Psoas muscle (tissue), 8 donors: Measurements from ENCODE around the gene AOX1. TPM values are rescaled to one million over a fixed set of nuclear protein-coding genes. Genes with fewer than 3 reads are reported as not detected.
"Not testable (repeated sequence)": the region's sequence is repeated elsewhere in the genome, so short reads cannot be mapped to it uniquely, and the experiment has no call there.

Experiments used
- ATAC-seq, 4 donors: fragments of 200-7000 bp; cut with Tn5 transposase; one replicate each; pipeline ENCODE4 v1.9.1; 2020; ENCODE audit warnings: moderate library complexity in 3 of 4, mild to moderate bottlenecking in 2 of 4
- DNase-seq, 2 donors: peaks; one replicate each; pipeline ENCODE4 v3.0.0-alpha.2; 2020
- H3K27ac ChIP-seq: fragments of 200-600 bp; one replicate; pipeline ENCODE4 v1.8.0; 2022
- H3K27me3 ChIP-seq, 3 donors: fragments of 200-600 bp in 1 of 3; one replicate each; pipeline versions ENCODE4 v1.6.1 to v1.8.0; 2013 to 2022; ENCODE audit warnings: low read length in 2 of 3, mild to moderate bottlenecking in 2 of 3, moderate library complexity in 1 of 3; ENCODE audit not compliant: insufficient read depth in 3 of 3
- H3K36me3 ChIP-seq, 2 donors: fragments of 200-600 bp in 1 of 2; one replicate each; pipeline versions ENCODE4 v1.6.1 to v1.8.0; 2013 to 2022; ENCODE audit warnings: low read depth in 1 of 2, mild to moderate bottlenecking in 1 of 2, moderate library complexity in 1 of 2; ENCODE audit not compliant: insufficient read depth in 1 of 2
- H3K4me1 ChIP-seq: fragments of 200-600 bp; one replicate; pipeline ENCODE4 v1.8.0; 2022
- H3K4me3 ChIP-seq: fragments of 200-600 bp; one replicate; pipeline ENCODE4 v1.8.0; 2022; ENCODE audit warnings: mild to moderate bottlenecking
- H3K9me3 ChIP-seq: fragments of 200-600 bp; one replicate; pipeline ENCODE4 v1.8.0; 2022
- WGBS, 3 donors: extraction: QIAGEN DNeasy Blood & Tissue Kit; methylation state at CpG; one replicate each; pipeline versions ENCODE4 v1.1.6 to v1.1.7; 2013; 5-methylcytosine and 5-hydroxymethylcytosine counted together
- intact Hi-C, 2 donors: fragments of 100-400 bp; cut with DNase I; formaldehyde crosslinking; loops; one replicate each; pipeline versions ENCODE4 v1.11.0 to v1.14.2; 2022
- long read RNA-seq, 2 donors: library from polyadenylated mRNA; unstranded; transcript quantifications; one replicate each; pipeline ENCODE4 v2.0.0, GENCODE V29; 2021
- polyA plus RNA-seq, 3 donors: library from polyadenylated mRNA; stranded (reverse); fragments of 200-250 nt; gene quantifications; one replicate each; pipeline ENCODE4 v1.2.3, GENCODE V29; 2013
- total RNA-seq, 4 donors: library from RNA; stranded (reverse); fragmentation: NEBNext Ultra II Directional in 2 of 4; extraction: Animal tissue kit (Norgen Biotek cat#: 25700) in 2 of 4; gene quantifications; one replicate each; pipeline versions ENCODE4 v1.2.1 to v1.2.4, GENCODE V29; 2021 to 2023
- TF ChIP-seq, protein P1 (sequence below): fragments of 200-600 bp; IDR thresholded peaks from one replicate; pipeline ENCODE4 v1.8.0; 2022; ENCODE audit warnings: antibody characterized with exemption
- donor health status: healthy with polysubstance abuse.
- donor health status: DM: no; HTN: no; CAD: no; lungs with moderate emphysema.
- donor health status: Bipolar disorder and iron deficiency.
- donor health status: healthy.
- donor health status: DM: yes; HTN: yes; CAD: no.
- donor health status: DM: no; HTN: no; CAD: no.
- donor health status: DM: no; HTN: no; CAD: no.
- donor health status: DM: yes; HTN: yes; CAD: no.

Gene AOX1
- total RNA-seq (10 to 100 TPM in 2 of 4 donors, 1 to 10 TPM in 2; 4.2 to 17.0 (median 7.7) TPM), polyA plus RNA-seq (10 to 100 TPM in 2 of 3 donors, 1 to 10 TPM in 1; 5.1 to 15.3 (median 12.4) TPM)
- long read RNA-seq, donor 1, result 0 reads
- long read RNA-seq, donor 2, full-length matches to known transcripts, result 2 of 10 reads
- long read RNA-seq, donor 2, partial matches to known transcripts, result 6 of 10 reads
- long read RNA-seq, donor 2, other reads (novel, unspliced or antisense), result 2 of 10 reads

DNA sequence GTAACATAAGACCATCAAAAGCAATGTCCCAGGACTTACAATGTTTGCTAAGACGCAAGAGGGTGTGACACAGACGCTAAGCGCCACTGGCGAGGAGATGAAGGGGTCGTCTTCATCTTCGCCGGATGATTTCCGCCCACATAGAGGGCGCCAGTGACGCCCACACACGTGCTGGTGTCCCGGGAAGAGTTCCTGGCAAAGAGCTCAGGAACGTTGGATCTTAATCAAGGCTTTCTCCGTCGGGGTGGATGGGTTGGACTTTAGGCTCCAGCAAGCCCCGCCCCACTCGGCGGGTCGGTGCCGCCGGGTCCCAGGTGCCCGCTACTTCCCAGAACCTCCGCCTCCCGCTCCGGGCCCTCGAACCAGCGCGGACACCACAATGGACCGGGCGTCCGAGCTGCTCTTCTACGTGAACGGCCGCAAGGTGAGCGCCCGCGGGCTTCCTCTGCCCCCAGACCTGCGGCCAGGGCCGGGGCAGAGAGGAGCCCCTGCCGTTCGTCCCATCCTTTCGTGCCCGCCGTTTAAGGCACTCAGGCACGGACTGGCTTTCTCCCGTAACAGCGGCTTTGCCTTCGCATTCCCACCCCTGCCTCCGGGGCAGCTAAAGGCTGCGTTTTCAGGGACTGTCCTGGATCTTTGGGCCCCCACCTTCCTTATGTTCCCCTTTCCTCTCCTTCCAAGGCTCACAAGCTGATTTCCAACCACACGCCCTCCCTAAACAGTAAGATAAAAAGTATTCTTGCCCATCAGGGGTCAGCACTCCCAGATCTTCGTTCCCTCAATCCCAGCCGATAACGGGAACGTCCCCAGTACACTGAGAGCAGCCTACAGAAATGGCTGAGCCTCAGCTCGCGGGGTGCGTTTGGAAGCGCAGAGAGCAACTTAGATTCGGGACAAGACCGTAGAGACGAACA is at the start of gene AOX1:
Gene AOX1 (plus strand): TSS at position 285 of the 914 bp plus-strand sequence. CDS start 95 bp downstream, at position 380.
- Histone ChIP-seq H3K4me1 (no peaks in the 10 kb centered on the region), H3K27ac (peak within 1 kb of the TSS; percentile 23), H3K27me3 (no peaks in the 10 kb centered on the region), H3K4me3 (peak within 1 kb of the TSS; percentile 74), H3K36me3 (no peaks in the 10 kb centered on the region), H3K9me3 (no peaks in the 10 kb centered on the region)
- intact Hi-C loops, result no loop called here
- DNase-seq (peak; percentile 81 to 87), ATAC-seq (peak; percentile 53 to 83 (median 76))
- TF ChIP-seq, protein P1, sequence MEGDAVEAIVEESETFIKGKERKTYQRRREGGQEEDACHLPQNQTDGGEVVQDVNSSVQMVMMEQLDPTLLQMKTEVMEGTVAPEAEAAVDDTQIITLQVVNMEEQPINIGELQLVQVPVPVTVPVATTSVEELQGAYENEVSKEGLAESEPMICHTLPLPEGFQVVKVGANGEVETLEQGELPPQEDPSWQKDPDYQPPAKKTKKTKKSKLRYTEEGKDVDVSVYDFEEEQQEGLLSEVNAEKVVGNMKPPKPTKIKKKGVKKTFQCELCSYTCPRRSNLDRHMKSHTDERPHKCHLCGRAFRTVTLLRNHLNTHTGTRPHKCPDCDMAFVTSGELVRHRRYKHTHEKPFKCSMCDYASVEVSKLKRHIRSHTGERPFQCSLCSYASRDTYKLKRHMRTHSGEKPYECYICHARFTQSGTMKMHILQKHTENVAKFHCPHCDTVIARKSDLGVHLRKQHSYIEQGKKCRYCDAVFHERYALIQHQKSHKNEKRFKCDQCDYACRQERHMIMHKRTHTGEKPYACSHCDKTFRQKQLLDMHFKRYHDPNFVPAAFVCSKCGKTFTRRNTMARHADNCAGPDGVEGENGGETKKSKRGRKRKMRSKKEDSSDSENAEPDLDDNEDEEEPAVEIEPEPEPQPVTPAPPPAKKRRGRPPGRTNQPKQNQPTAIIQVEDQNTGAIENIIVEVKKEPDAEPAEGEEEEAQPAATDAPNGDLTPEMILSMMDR, result no peak
- 2 to 3% (median 2%) methylated on average over 55 to 62 of the region's 62 CpGs for WGBS, 3 donors

DNA sequence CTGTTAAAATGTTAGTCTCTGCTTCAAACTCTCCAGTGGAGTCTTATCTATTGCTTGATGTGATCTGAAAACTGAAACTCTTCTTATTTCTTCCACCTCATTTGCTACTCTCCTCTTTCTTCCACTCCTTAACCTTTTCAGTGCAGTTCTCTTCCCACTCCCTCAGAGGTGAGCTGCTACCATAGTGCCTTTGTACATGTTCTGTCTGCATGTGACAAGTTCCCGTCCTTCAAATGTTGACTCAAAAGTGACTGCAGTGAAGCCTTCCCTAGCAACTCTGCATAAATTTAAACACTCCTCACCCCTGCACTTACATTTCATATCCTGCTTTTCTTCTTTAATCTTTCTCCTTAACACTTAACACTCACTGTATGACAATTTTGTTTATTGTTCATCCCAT is 47.7 kb upstream of the AOX1 start:
- intact Hi-C loops, result no loop called here
- ATAC-seq (no peak), DNase-seq (no peak)
- WGBS, 3 donors, result 96 to 100% (median 98%) methylated on average over 1 of the region's 1 CpG
- Histone ChIP-seq H3K9me3 (no peaks in the 10 kb centered on the region), H3K4me3 (no peak overlapping the region), H3K36me3 (no peaks in the 10 kb centered on the region), H3K27ac (no peak overlapping the region), H3K4me1 (no peaks in the 10 kb centered on the region), H3K27me3 (no peaks in the 10 kb centered on the region)
- TF ChIP-seq, protein P1, result no peak

DNA sequence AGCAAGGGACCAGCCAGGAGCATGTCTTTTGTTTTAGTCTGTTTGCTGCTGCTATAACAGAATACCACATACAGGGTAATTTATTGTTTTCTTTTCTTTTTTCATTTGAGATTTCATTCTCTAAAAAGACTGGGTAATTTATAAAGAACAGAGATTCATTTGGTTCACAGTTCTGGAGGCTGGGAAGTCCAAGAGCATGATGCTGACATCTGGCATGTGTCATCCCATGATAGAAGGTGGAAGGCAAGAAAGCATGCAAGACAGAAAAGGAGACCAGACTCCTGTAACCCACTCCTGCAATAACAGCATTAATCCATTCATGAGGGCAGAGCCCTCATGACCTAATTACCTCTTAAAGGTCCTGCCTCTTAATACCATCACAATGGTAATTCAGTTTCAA is 45.0 kb upstream of the AOX1 start:
- TF ChIP-seq, protein P1, result no peak
- H3K36me3 ChIP-seq, result no peaks in the 10 kb centered on the region

DNA sequence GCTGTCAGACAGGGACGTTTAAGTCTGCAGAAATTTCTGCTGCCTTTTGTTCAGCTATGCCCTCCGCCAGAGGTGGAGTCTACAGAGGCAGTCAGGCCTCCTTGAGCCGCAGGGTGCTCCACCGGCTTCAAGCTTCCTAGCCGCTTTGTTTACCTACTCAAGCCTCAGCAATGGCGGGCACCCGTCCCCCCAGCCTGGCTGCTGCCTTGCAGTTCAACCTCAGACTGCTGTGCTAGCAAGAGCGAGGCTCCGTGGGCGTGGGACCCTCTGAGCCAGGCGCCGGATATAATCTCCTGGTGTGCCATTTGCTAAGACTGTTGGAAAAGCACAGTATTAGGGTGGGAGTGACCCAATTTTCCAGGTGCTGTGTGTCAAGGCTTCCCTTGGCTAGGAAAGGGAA is 19.2 kb upstream of the AOX1 start:
- 94 to 96% (median 96%) methylated on average over 12 of the region's 12 CpGs for WGBS, 3 donors

More for the DNA sequence above, 45.0 kb upstream of the AOX1 start:
- no peaks in the 10 kb centered on the region for H3K27me3 ChIP-seq
- ATAC-seq, result no peak
- no peak overlapping the region for H3K27ac ChIP-seq
- DNase-seq, result no peak
- H3K4me3 ChIP-seq, result no peak overlapping the region
- H3K9me3 ChIP-seq, result no peaks in the 10 kb centered on the region
- H3K4me1 ChIP-seq, result no peaks in the 10 kb centered on the region
- intact Hi-C loops, result no loop called here

DNA sequence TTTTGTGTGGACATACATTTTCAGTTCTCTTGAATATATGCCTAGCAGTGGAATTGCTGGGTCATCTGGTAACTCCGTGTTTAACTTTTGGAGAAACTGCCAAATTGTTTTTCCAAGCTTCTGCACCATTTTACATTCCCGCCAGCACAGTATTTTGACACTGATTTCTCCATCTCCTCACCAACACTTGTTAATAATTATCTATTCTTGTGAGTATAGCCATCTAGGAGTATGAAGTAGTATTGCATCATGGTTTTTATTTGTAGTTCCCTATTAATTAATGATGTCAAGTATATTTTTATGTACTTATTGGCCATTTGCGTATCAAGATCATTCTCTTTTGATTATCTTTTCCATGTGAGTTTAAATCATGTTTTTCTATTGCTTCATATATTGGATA is 17.9 kb upstream of the AOX1 start:
- DNase-seq (no peak), ATAC-seq (no peak)
- intact Hi-C loops, result no loop called here
- no peaks in the 10 kb centered on the region for H3K27me3 ChIP-seq
- H3K4me1 ChIP-seq, result no peaks in the 10 kb centered on the region
- H3K4me3 ChIP-seq, result no peak overlapping the region
- H3K36me3 ChIP-seq, result no peaks in the 10 kb centered on the region
- 94 to 98% (median 97%) methylated on average over 3 of the region's 3 CpGs for WGBS, 3 donors
- TF ChIP-seq, protein P1, result no peak
- H3K27ac ChIP-seq, result no peak overlapping the region
- H3K9me3 ChIP-seq, result no peaks in the 10 kb centered on the region

More for the DNA sequence above, 19.2 kb upstream of the AOX1 start:
- H3K27me3 ChIP-seq, H3K9me3 ChIP-seq, DNase-seq, H3K36me3 ChIP-seq, H3K4me1 ChIP-seq, intact Hi-C loops, ATAC-seq, H3K4me3 ChIP-seq, H3K27ac ChIP-seq: not testable (repeated sequence)
